ENCODE results near the gene OR2A14. TPM values are rescaled to one million over a fixed set of nuclear protein-coding genes. Genes with fewer than 3 reads are reported as not detected.

The OR2A14 gene
- total RNA-seq, 1 experiment from 2014 or later: not detected

DNA sequence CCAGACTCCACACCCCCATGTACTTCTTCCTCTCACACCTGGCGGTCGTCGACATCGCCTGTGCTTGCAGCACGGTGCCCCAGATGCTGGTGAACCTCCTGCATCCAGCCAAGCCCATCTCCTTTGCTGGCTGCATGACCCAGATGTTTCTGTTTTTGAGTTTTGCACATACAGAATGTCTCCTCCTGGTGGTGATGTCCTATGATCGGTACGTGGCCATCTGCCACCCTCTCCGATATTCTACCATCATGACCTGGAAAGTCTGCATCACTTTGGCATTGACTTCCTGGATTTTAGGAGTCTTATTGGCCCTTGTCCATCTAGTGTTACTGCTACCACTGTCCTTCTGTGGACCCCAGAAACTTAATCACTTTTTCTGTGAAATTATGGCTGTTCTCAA is 48.6 kb upstream of the OR2A14 start:
- Histone ChIP-seq H3K79me2 (ENCODE audit: insufficient read depth, low read length) (no peaks in the 10 kb centered on the region), H3K27me3 (ENCODE audit: insufficient read depth, low read length) (no peaks in the 10 kb centered on the region), H2BK5ac (ENCODE audit: insufficient read length, low read length) (no peak overlapping the region), H3K4ac (ENCODE audit: low read depth, low read length) (no peak overlapping the region), H3K23ac (ENCODE audit: insufficient read length, low read depth, low read length) (no peak overlapping the region), H3T11ph (ENCODE audit: low read length) (no peak overlapping the region), H3K27ac (ENCODE audit: insufficient read length, low read depth, low read length) (no peak overlapping the region), H2BK15ac (ENCODE audit: low read depth, low read length) (no peak overlapping the region), H4K5ac (ENCODE audit: insufficient read length, low read depth, low read length) (no peak overlapping the region), H2BK12ac (ENCODE audit: insufficient read length, low read depth, low read length) (no peak overlapping the region), H4K20me1 (ENCODE audit: control insufficient read depth, insufficient read depth, insufficient read length) (no peaks in the 10 kb centered on the region), H3K79me1 (ENCODE audit: insufficient read depth, low read depth, low read length, poor library complexity, severe bottlenecking) (no peaks in the 10 kb centered on the region), H4K8ac (replicated peaks; ENCODE audit: insufficient read length, low read depth, low read length) (no peak overlapping the region), H2AK5ac (ENCODE audit: insufficient read length, low read length) (no peak overlapping the region), H2AFZ (ENCODE audit: low read length) (no peak overlapping the region), H3K23me2 (ENCODE audit: insufficient read length, low read depth, low read length, poor library complexity, severe bottlenecking) (no peaks in the 10 kb centered on the region), H3K9me3 (ENCODE audit: control insufficient read depth, low read depth, low read length) (no peaks in the 10 kb centered on the region), H4K91ac (ENCODE audit: insufficient read length, low read depth, low read length) (no peak overlapping the region), H3K4me1 (ENCODE audit: insufficient read depth, low read length) (no peaks in the 10 kb centered on the region), H3K14ac (ENCODE audit: insufficient read depth, low read length) (no peak overlapping the region), H3K4me2 (ENCODE audit: insufficient read depth, insufficient read length, low read length) (no peak overlapping the region), H2BK20ac (ENCODE audit: low read depth, low read length, poor library complexity, severe bottlenecking) (no peak overlapping the region), H3K9ac (ENCODE audit: extremely low read depth, insufficient read length, low read length) (no peak overlapping the region), H3K56ac (ENCODE audit: insufficient read length, low read depth, low read length) (no peak overlapping the region), H3K18ac (ENCODE audit: insufficient read length, low read depth, low read length) (no peak overlapping the region), H2BK120ac (ENCODE audit: low read depth, low read length, poor library complexity, severe bottlenecking) (no peak overlapping the region)
- H3K27ac Mint-ChIP-seq: no peak overlapping the region; a peak in 1 of 7 replicates
- no peak for DNase-seq
- TF ChIP-seq, protein P1, sequence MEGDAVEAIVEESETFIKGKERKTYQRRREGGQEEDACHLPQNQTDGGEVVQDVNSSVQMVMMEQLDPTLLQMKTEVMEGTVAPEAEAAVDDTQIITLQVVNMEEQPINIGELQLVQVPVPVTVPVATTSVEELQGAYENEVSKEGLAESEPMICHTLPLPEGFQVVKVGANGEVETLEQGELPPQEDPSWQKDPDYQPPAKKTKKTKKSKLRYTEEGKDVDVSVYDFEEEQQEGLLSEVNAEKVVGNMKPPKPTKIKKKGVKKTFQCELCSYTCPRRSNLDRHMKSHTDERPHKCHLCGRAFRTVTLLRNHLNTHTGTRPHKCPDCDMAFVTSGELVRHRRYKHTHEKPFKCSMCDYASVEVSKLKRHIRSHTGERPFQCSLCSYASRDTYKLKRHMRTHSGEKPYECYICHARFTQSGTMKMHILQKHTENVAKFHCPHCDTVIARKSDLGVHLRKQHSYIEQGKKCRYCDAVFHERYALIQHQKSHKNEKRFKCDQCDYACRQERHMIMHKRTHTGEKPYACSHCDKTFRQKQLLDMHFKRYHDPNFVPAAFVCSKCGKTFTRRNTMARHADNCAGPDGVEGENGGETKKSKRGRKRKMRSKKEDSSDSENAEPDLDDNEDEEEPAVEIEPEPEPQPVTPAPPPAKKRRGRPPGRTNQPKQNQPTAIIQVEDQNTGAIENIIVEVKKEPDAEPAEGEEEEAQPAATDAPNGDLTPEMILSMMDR (conservative IDR thresholded peaks at IDR 0.05): no peak
- H3K27me3 Mint-ChIP-seq (ENCODE audit: low read depth): 0 out of 2 replicates have a peak, but pooled peaks cover 1% of the 10 kb centered on the region
- no peaks in the 10 kb centered on the region for H3K36me3 Mint-ChIP-seq (ENCODE audit: insufficient read depth in 1 of 3, low read depth in 3 of 3)
- no peak overlapping the region for H3K4me3 Mint-ChIP-seq
- no peaks in the 10 kb centered on the region for H3K4me1 Mint-ChIP-seq
- WGBS (ENCODE audit: extremely low coverage, insufficient read length, low lambda C conversion rate): no CpG with 5 or more reads among the region's 8 CpGs
- no peaks in the 10 kb centered on the region for H3K9me3 Mint-ChIP-seq

All from H9 (cell line).